CD14-positive monocyte (primary cell): ENCODE measurements around the gene SLC25A29. TPM values are rescaled to one million over a fixed set of nuclear protein-coding genes. Genes with fewer than 3 reads are reported as not detected.
A peak's percentile ranks its signal among the peaks of the same experiment; 100 is the strongest.

Experiments
- DNase-seq, 3 donors: peaks; one replicate each; pipeline ENCODE4 v3.0.0-alpha.2; 2011 to 2022
- H2AFZ ChIP-seq: 2 replicates; pipeline ENCODE4 v1.6.0; 2012; ENCODE audit warnings: mild to moderate bottlenecking, low read depth, low read length, inconsistent platforms; ENCODE audit not compliant: insufficient read depth, poor library complexity, severe bottlenecking
- H3K27ac ChIP-seq, 2 donors: 1 replicate in 1 of 2; 2 replicates in 1 of 2; pipeline ENCODE4 v1.5.1; 2012 to 2013; ENCODE audit warnings: low read length in 2 of 2, control low read depth in 1 of 2, inconsistent platforms in 1 of 2, low read depth in 1 of 2, mild to moderate bottlenecking in 1 of 2
- H3K27me3 ChIP-seq, 2 donors: one replicate each; pipeline versions ENCODE4 v1.6.0 to v1.6.1; 2011 to 2013; ENCODE audit warnings: low read length in 2 of 2; ENCODE audit not compliant: control insufficient read depth in 2 of 2, insufficient read depth in 2 of 2
- H3K36me3 ChIP-seq, 2 donors: replicated peaks in 1 of 2; 1 replicate in 1 of 2; 2 replicates in 1 of 2; pipeline versions ENCODE4 v1.5.1 to v1.6.1; 2012 to 2013; ENCODE audit warnings: low read length in 2 of 2, control low read depth in 1 of 2, inconsistent platforms in 1 of 2, mild to moderate bottlenecking in 1 of 2; ENCODE audit not compliant: insufficient read depth in 2 of 2, control insufficient read depth in 1 of 2
- H3K4me1 ChIP-seq, 2 donors: 1 replicate in 1 of 2; 2 replicates in 1 of 2; pipeline versions ENCODE4 v1.5.1 to v1.6.1; 2012 to 2013; ENCODE audit warnings: low read length in 2 of 2, control low read depth in 1 of 2, inconsistent platforms in 1 of 2, mild to moderate bottlenecking in 1 of 2, moderate library complexity in 1 of 2; ENCODE audit not compliant: insufficient read depth in 2 of 2, control insufficient read depth in 1 of 2
- H3K4me2 ChIP-seq: replicated peaks from 2 replicates; pipeline ENCODE3; 2012; ENCODE audit warnings: low read length, moderate library complexity, mild to moderate bottlenecking; ENCODE audit not compliant: poor library complexity, severe bottlenecking; ENCODE audit errors: extremely low read depth
- H3K4me3 ChIP-seq, 3 experiments: fragments of 200-600 bp in 1 of 3; sonication (generic) in 1 of 3; replicated peaks in 1 of 3; 1 replicate in 2 of 3; 2 replicates in 1 of 3; pipeline ENCODE4 v1.5.1; 2011 to 2013; ENCODE audit warnings: low read length in 3 of 3, mild to moderate bottlenecking in 3 of 3, control low read depth in 2 of 3, low read depth in 2 of 3, inconsistent platforms in 1 of 3, moderate library complexity in 1 of 3
- H3K79me2 ChIP-seq: 2 replicates; pipeline ENCODE4 v1.6.0; 2012; ENCODE audit warnings: mild to moderate bottlenecking, control low read depth, inconsistent platforms, low read length, moderate library complexity; ENCODE audit not compliant: insufficient read depth
- H3K9ac ChIP-seq: 2 replicates; pipeline ENCODE4 v1.6.0; 2017; ENCODE audit warnings: low read length, mild to moderate bottlenecking; ENCODE audit not compliant: insufficient read depth, poor library complexity, severe bottlenecking
- H3K9me3 ChIP-seq, 2 donors: replicated peaks in 1 of 2; 1 replicate in 1 of 2; 2 replicates in 1 of 2; pipeline versions ENCODE4 v1.5.1 to v1.6.1; 2012 to 2013; ENCODE audit warnings: low read length in 2 of 2, control low read depth in 1 of 2; ENCODE audit not compliant: control insufficient read depth in 1 of 2, insufficient read depth in 1 of 2
- H4K20me1 ChIP-seq: 2 replicates; pipeline ENCODE4 v1.6.0; 2012; ENCODE audit warnings: mild to moderate bottlenecking, low read length, control low read depth, moderate library complexity; ENCODE audit not compliant: insufficient read depth
- H3K27ac Mint-ChIP-seq, 7 donors: one replicate each; pipeline ENCODE4 v1.8.0; 2020; ENCODE audit warnings: mild to moderate bottlenecking in 7 of 7, mixed read lengths in 7 of 7, moderate library complexity in 6 of 7, inconsistent platforms in 2 of 7
- H3K27me3 Mint-ChIP-seq, 3 donors: one replicate each; pipeline ENCODE4 v1.8.0; 2021 to 2022; ENCODE audit warnings: low read depth in 3 of 3, mild to moderate bottlenecking in 3 of 3, mixed read lengths in 3 of 3, moderate library complexity in 3 of 3, inconsistent platforms in 1 of 3
- H3K36me3 Mint-ChIP-seq, 2 donors: one replicate each; pipeline ENCODE4 v1.8.0; 2020; ENCODE audit warnings: mixed read lengths in 2 of 2, inconsistent platforms in 1 of 2, mild to moderate bottlenecking in 1 of 2
- H3K4me1 Mint-ChIP-seq: one replicate; pipeline ENCODE4 v1.8.0; 2020; ENCODE audit warnings: mild to moderate bottlenecking, mixed read lengths
- H3K4me3 Mint-ChIP-seq, 2 donors: one replicate each; pipeline ENCODE4 v1.8.0; 2020; ENCODE audit warnings: mild to moderate bottlenecking in 2 of 2, mixed read lengths in 2 of 2, moderate library complexity in 1 of 2
- H3K9me3 Mint-ChIP-seq, 7 donors: one replicate each; pipeline ENCODE4 v1.8.0; 2020 to 2022; ENCODE audit warnings: mixed read lengths in 7 of 7, mild to moderate bottlenecking in 6 of 7, moderate library complexity in 6 of 7, inconsistent platforms in 2 of 7
- WGBS: methylation state at CpG from one replicate; pipeline ENCODE4 v1.1.5; 2013; ENCODE audit warnings: missing lambda C conversion rate; ENCODE audit not compliant: insufficient coverage; 5-methylcytosine and 5-hydroxymethylcytosine counted together
- intact Hi-C, 2 donors: fragments of 100-400 bp; cut with micrococcal nuclease; formaldehyde crosslinking; loops; one replicate each; pipeline versions ENCODE4 v1.15.0 to v1.15.1; 2023
- polyA plus RNA-seq, 3 donors: library from polyadenylated mRNA; depleted of rRNA in 1 of 3; unstranded in 2 of 3; stranded (reverse) in 1 of 3; fragments of 300-500 nt in 2 of 3; fragments of >200 nt in 1 of 3; fragmentation: Illumina TruSeq in 2 of 3; gene quantifications; 1 replicate in 2 of 3; 2 replicates in 1 of 3; pipeline ENCODE4 v1.2.3, GENCODE V29; 2012 to 2021
- TF ChIP-seq, protein P1 (sequence below): fragments of 200-600 bp; IDR thresholded peaks from one replicate; pipeline ENCODE4 v1.8.0; 2022; ENCODE audit warnings: antibody characterized with exemption, mild to moderate bottlenecking

Gene SLC25A29
- polyA plus RNA-seq, 3 donors, result 16.9 to 114 (median 33.3) TPM

DNA sequence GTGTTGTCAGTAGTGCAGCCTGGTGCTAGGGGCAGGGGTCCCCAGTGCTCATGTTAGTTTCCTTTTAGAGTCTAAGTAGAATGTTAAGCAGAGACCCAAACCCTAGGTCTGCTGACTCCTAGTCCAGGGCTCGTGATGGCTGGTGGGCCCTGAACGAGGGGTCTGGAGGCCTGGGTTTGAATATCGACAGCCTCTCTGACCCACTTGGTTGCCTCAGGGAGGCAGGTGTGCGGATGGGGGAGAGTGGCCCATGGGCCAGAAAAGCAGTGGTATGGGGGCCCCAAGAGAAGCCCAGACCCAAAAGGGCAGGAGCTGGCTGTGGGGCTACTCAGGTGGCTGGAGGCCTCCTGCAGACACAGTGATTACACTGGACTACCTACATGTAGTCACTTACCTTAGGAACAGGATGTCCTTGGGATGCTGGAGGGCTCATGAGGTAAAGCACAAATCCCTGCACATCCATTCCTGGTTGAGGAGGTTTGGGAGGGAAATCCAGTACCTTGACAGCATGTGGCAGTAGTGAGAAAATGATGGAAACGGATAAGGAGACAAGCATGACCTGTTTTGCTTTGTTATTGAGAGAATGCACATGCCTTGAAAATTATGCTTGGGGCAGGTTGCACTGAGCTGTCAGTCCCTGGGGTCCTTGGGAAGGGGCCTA, 1.7 kb upstream of the SLC25A29 start:
- TF ChIP-seq, protein P1, sequence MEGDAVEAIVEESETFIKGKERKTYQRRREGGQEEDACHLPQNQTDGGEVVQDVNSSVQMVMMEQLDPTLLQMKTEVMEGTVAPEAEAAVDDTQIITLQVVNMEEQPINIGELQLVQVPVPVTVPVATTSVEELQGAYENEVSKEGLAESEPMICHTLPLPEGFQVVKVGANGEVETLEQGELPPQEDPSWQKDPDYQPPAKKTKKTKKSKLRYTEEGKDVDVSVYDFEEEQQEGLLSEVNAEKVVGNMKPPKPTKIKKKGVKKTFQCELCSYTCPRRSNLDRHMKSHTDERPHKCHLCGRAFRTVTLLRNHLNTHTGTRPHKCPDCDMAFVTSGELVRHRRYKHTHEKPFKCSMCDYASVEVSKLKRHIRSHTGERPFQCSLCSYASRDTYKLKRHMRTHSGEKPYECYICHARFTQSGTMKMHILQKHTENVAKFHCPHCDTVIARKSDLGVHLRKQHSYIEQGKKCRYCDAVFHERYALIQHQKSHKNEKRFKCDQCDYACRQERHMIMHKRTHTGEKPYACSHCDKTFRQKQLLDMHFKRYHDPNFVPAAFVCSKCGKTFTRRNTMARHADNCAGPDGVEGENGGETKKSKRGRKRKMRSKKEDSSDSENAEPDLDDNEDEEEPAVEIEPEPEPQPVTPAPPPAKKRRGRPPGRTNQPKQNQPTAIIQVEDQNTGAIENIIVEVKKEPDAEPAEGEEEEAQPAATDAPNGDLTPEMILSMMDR, result no peak
- Mint-ChIP-seq H3K27ac (peak overlapping the region in 3 of 7 donors; percentile 76 to 90 (median 77)), H3K4me3 (peak overlapping the region; percentile 92 to 95), H3K27me3 (peaks cover 8 to 19% (median 9%) of the 10 kb centered on the region in 3 donors), H3K36me3 (peaks cover 0 to 2% of the 10 kb centered on the region in 2 donors), H3K9me3 (peaks cover 0 to 7% (median 0%) of the 10 kb centered on the region in 7 donors), H3K4me1 (peaks cover 67% of the 10 kb centered on the region)
- H3K4me1 ChIP-seq, result peaks cover 61 to 73% of the 10 kb centered on the region in 2 donors
- H3K79me2 ChIP-seq, result peaks cover 33% of the 10 kb centered on the region
- H3K4me2 ChIP-seq, result peak overlapping the region; percentile 93
- H3K36me3 ChIP-seq, result no peaks in the 10 kb centered on the region
- WGBS, result 90% methylated on average over 5 of the region's 5 CpGs
- peak overlapping the region in 1 of 2 donors; percentile 43 for H3K27ac ChIP-seq
- intact Hi-C loops, result loop anchor here (2.0 to 5.0 kb wide), 4 partner anchors 34 to 69 kb away; partner anchors contain the start of gene WDR25 (in 2 of the 2)
- no peaks in the 10 kb centered on the region for H3K9me3 ChIP-seq
- DNase-seq, result no peak
- no peak overlapping the region for H2AFZ ChIP-seq
- peak overlapping the region in 2 of 3 experiments; percentile 59 to 81 for H3K4me3 ChIP-seq
- no peaks in the 10 kb centered on the region for H3K27me3 ChIP-seq
- H4K20me1 ChIP-seq, result peaks cover 14% of the 10 kb centered on the region
- no peak overlapping the region for H3K9ac ChIP-seq

DNA sequence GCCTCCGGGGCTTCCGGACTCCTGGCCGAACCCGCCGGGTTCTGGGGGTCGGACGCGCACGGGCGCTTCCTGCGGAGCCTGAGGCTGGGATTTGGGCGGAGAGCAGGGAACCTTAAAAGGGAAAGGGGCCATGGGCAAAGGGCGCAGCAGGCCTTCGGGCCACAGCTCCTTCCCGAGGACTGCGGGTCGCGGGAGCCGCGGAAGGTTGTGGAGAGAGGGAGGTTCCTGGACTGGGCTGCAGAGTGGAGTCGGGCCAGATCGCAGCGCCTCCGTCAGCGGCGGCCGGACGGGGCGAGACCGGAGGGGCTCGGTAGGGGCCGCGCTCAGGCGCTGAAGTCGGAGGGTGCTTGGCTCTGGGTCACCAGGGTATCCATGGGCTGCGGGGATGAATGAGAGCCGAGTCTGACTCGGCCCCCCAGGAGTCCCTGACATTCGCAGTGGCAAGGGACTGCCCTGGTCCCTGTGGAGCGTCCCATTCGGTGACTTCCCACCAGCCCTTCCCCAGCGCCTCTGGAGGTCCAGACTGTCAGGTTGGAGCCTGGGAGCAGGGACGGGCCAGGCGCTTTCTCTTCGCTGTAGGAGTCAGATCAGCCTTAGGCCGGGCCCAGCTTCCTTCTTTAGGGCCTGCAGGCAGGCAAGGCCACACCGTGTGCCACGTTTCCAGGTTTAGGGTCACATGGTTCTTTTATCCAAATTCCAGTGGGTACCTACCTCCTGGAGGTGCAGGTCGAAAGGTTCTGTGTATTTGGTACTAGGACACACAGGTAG, 938 bp upstream of the SLC25A29 start:
- DNase-seq, result peak; percentile 33 to 46 (median 40)
- H3K4me1 ChIP-seq, result peaks cover 54 to 66% of the 10 kb centered on the region in 2 donors

More for the DNA sequence above, 938 bp upstream of the SLC25A29 start:
- Histone ChIP-seq H3K4me2 (peak overlapping the region; percentile 93), H4K20me1 (peaks cover 17% of the 10 kb centered on the region), H3K27me3 (no peaks in the 10 kb centered on the region), H3K27ac (peak overlapping the region; percentile 43 to 83), H2AFZ (peak overlapping the region; percentile 71), H3K79me2 (peaks cover 33% of the 10 kb centered on the region), H3K36me3 (no peaks in the 10 kb centered on the region), H3K9ac (peak overlapping the region; percentile 84), H3K9me3 (no peaks in the 10 kb centered on the region), H3K4me3 (peak overlapping the region; percentile 59 to 81 (median 73))
- peak overlapping the region in 6 of 7 donors; percentile 38 to 93 (median 80) for H3K27ac Mint-ChIP-seq
- H3K9me3 Mint-ChIP-seq, result peaks cover 0 to 7% (median 0%) of the 10 kb centered on the region in 7 donors
- H3K27me3 Mint-ChIP-seq, result peaks cover 8 to 19% (median 9%) of the 10 kb centered on the region in 3 donors
- peaks cover 62% of the 10 kb centered on the region for H3K4me1 Mint-ChIP-seq
- intact Hi-C loops, result loop anchor here (2.0 to 5.0 kb wide), 4 partner anchors 35 to 70 kb away; partner anchors contain the start of gene WDR25 (in 2 of the 2)
- 2% methylated on average over 38 of the region's 49 CpGs for WGBS
- H3K36me3 Mint-ChIP-seq, result peaks cover 0 to 4% of the 10 kb centered on the region in 2 donors
- H3K4me3 Mint-ChIP-seq, result peak overlapping the region; percentile 92 to 95
- TF ChIP-seq, protein P1, result no peak
